HG03575 (cell line): ENCODE measurements around the gene TAF10.

Experiments used
- ATAC-seq: cut with Tn5 transposase; IDR thresholded peaks from one replicate; pipeline ENCODE4 v1.9.1; 2021; ENCODE audit not compliant: unreplicated experiment, insufficient number of reproducible peaks, low FRiP score; ENCODE audit errors: extremely low read depth

The TAF10 gene

GRCh38 chr11:6613496-6613895, 1.5 kb upstream of the TAF10 start:
- ATAC-seq = no peak

DNA sequence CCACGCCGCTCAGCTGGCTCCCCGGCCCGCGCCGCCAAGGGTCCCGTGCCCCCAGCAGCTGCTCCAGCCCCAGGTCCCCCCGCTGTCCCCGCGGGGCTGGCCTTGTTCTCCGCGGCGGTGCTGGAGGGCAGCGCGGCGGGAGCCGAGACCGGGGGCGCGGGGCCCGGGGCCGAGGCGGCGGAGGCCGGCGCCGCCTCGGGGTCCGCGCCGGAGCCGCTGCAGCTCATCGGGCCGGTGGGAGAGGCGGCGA, 128 bp downstream of the TAF10 start:
- no peak for ATAC-seq

GRCh38 chr11:6611092-6611962, 689 bp downstream of the TAF10 start:
- ATAC-seq = no peak

GRCh38 chr11:6610591-6610990, 1.4 kb downstream of the TAF10 start:
- ATAC-seq = no peak

DNA sequence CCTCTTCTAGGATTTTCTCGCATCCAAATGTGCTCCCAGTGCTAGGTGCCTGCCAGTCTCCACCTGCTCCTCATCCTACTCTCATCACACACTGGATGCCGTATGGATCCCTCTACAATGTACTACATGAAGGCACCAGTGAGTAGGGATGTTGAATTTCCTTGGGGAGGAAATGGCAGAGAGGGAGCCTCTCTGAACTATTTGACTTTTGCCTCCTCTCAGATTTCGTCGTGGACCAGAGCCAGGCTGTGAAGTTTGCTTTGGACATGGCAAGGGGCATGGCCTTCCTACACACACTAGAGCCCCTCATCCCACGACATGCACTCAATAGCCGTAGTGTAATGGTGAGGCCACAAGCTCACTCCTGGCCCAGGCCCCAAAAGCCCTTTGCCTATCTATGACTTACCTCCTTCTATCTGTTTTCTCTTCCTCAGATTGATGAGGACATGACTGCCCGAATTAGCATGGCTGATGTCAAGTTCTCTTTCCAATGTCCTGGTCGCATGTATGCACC, 2.5 kb downstream of the TAF10 start:
- ATAC-seq = no peak

DNA sequence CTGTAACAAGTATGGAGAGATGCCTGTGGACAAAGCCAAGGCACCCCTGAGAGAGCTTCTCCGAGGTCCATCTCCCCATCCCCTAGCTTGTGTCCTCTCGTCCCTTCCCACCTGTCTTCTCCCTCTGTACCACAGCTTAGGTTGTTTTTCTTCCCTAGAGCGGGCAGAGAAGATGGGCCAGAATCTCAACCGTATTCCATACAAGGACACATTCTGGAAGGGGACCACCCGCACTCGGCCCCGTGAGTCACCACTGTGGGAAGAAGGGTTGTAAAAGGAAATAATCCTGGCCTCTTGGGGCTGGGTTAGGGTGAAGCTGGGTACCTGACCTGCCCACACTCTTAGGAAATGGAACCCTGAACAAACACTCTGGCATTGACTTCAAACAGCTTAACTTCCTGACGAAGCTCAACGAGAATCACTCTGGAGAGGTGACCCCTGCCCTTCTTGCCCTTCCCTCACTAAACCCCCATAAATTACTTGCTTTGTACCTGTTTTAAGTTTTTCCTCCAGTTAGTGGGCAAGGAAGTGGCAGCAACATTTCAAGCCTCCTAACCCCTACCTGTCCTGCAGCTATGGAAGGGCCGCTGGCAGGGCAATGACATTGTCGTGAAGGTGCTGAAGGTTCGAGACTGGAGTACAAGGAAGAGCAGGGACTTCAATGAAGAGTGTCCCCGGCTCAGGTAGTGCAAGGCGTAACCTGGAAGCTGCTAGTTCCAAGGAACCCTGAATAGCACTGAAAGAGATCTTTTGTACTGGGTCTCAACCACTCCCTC, 3.1 kb downstream of the TAF10 start:
- ATAC-seq = no peak

GRCh38 chr11:6608011-6608410, 4.0 kb downstream of the TAF10 start:
- ATAC-seq = no peak

GRCh38 chr11:6607190-6607795, 4.7 kb downstream of the TAF10 start:
- no peak for ATAC-seq

DNA sequence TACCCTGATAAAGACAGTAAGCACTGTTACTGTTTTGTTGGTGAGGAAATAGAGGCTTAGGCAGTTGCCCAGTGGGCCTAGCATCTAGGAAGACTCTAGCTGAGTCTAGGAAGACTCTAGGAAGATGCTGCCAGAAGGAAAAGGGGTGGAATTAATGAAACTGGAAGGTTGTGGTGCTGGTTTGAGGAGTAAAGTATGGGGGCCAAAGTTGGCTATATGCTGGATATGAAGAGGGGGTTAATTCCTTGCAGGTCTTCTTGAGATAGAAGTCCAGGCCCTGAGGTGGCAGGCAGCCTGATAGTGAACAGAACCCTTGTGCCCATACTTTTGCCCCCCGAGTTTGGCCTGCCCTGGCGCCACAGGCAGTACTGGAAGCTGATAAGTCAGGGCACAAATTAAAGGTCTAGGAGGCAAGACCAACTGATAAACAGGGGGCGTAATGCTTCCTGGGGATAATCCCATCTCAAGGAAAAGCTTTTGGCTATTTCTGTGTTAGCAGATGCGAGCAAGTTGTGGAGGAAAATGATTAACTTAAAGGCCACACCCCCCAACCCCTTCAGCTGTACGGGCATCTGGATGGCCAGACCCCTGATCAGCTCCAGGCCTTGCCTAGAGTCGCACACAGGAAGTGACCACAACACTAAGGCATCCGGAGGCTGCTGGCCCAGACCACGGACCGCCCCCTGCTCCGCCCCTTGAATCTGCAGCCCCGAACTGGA, 5.4 kb downstream of the TAF10 start:
- ATAC-seq = peak; percentile 27

GRCh38 chr11:6604790-6605189, 7.2 kb downstream of the TAF10 start:
- no peak for ATAC-seq

- no peak for ATAC-seq
These were observed 7.9 kb downstream of the TAF10 start for GRCh38 chr11:6604081-6604626.

DNA sequence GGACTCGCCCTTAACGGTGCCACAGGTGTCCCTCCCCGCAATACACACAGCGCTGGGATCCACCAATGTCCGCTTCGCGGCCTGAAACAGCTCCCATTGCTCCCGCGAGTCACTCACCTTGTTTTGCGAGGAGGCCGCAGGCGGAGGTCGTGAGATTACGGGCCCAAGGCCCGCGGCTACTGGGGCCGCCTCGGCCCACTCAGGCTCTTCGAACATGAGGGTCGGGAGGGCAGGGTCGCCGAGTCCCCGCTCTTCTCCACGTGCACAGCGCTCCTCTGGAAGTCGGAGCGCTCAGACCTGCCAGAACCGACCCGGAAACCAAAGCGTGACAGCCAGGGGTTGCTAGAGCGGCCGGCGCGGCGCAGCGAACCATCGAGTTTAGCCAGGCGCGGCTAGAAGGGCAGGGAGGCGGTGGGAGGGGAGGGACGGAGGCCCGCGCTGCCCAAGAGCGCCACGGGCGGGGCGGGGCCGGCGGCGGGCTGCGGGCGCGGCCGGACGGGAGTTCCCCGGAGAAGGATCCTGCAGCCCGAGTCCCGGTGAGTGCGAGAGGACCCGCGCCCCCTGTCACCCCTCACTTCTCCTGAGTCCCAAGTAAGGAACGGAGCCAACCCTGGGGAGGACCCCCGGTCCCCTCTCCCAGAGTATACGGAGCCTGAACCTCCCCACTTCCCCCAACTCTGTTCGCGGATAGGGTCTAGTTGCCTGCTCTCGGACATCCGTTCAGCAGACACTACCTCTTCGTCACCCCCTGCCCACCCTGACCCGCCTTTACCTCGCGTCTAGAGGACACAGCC, 8.5 kb downstream of the TAF10 start, which contains the start of the genes ILK and RRP8:
Gene ILK, plus strand, starts transcription at position 488 of the 794 bp plus-strand sequence. CDS start 498 bp downstream, outside the sequence.
Gene RRP8, minus strand, starts transcription at position 330 of the 794 bp plus-strand sequence. Its CDS starts 114 bp downstream, at position 216.
- ATAC-seq = no peak

- no peak for ATAC-seq
These were observed 9.7 kb downstream of the TAF10 start for GRCh38 chr11:6602096-6602940.

DNA sequence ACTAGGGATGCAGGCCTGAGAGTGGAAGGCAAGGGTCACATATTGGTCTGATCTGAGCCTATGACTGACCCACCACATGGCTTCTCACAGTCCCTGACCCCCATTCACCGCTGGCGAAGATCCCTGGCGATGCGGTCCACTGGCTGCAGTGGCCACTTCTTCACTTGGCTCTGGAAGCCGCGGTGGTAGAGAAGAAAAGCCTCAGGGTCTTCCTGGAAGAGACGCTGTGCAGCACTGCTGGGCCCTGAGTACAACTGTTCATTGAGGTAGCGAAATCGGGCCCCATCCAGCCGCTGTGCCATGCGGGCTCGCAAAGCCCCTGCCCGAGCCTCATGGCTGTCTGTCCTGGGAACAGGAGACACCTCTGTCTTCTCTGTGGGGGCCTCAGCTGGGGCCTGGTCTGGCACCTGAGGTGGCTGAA, 11.0 kb downstream of the TAF10 start:
- ATAC-seq = no peak

- no peak for ATAC-seq
These were observed 12.1 kb downstream of the TAF10 start for GRCh38 chr11:6599881-6600390.

- ATAC-seq = no peak
These were observed 12.6 kb downstream of the TAF10 start for GRCh38 chr11:6599449-6599848.

GRCh38 chr11:6598555-6598954, 13.5 kb downstream of the TAF10 start:
- ATAC-seq = no peak
